Effector memory CD4-positive, alpha-beta T cell (primary cell): ENCODE results near the gene CFAP43.
A peak's percentile ranks its signal among the peaks of the same experiment; 100 is the strongest.

Experiments used
- DNase-seq, 3 donors: peaks; one replicate each; pipeline ENCODE4 v3.0.0-alpha.2; 2020
- H3K27ac ChIP-seq: 2 replicates; pipeline ENCODE4 v1.7.0; 2013; ENCODE audit warnings: mild to moderate bottlenecking, low read length, moderate library complexity; ENCODE audit not compliant: insufficient read depth, poor library complexity, severe bottlenecking
- H3K27me3 ChIP-seq: replicated peaks from 2 replicates; pipeline ENCODE4 v1.7.0; 2013; ENCODE audit warnings: mild to moderate bottlenecking, low read length; ENCODE audit not compliant: insufficient read depth, control insufficient read depth, poor library complexity, severe bottlenecking
- H3K36me3 ChIP-seq: 2 replicates; pipeline ENCODE4 v1.7.0; 2013; ENCODE audit warnings: mild to moderate bottlenecking, low read length, moderate library complexity; ENCODE audit not compliant: control insufficient read depth, insufficient read depth
- H3K4me1 ChIP-seq: 2 replicates; pipeline ENCODE4 v1.7.0; 2013; ENCODE audit warnings: low read length, mild to moderate bottlenecking; ENCODE audit not compliant: control insufficient read depth, insufficient read depth, poor library complexity, severe bottlenecking
- H3K4me3 ChIP-seq: 2 replicates; pipeline ENCODE4 v1.7.0; 2013; ENCODE audit warnings: low read length, low read depth, mild to moderate bottlenecking; ENCODE audit not compliant: insufficient read depth, poor library complexity, severe bottlenecking
- H3K9me3 ChIP-seq: 2 replicates; pipeline ENCODE4 v1.7.0; 2013; ENCODE audit warnings: mild to moderate bottlenecking, low read length, moderate library complexity; ENCODE audit not compliant: control insufficient read depth

The CFAP43 gene

DNA sequence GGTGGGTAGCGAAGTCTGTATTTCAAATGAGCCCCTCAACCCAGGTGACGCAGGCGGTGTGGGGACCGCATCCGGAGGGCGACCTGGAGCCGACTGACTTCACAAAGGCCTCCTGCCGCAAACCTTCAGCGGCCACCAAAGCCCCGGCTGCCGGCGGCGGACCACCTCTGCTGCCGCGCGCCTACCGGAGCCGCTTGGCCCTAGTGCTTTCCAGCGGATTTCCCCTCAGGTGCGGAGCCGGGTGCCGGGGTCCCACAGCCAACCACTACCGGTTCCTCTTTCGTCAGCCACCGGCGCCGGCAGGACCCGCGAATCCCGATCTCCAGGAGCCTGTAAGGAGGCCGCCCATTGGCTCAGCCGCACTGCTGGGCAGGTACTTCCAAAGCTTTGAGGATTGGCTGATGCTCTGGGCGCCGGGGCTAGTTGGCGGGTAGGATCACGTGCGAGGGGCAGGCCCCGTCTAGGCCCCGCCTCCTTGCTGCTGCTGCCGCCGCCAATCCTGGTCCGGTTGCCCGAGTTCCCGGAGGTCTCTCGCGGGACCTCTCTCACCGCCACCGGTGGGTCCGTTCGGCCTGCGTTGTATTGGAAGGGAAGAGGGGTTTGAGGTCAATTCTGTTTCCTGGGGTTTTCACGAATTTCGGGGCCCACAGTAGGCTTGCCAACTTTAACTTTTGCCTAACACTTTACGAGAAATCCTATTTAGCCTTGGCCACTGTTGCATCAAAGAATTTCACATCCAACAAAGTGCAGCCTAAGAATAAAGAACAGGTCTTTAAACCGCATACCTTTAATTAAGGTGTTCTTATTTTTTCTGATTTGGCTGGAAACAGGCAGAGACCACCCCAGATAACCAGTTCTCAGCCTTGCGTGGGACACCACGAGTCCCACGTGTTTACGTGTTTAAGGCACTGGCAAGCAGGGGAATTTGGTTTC lies 36.8 kb upstream of the CFAP43 start, which contains the start of gene GSTO2:
GSTO2 (plus strand) TSS at position 472 of the 933 bp plus-strand sequence. CDS start 5,732 bp downstream, outside the sequence.
- Histone ChIP-seq H3K36me3 (peaks cover 11% of the 10 kb centered on the region), H3K4me3 (peak within 1 kb of the TSS; percentile 58), H3K9me3 (no peaks in the 10 kb centered on the region), H3K4me1 (peaks cover 10% of the 10 kb centered on the region), H3K27me3 (no peaks in the 10 kb centered on the region), H3K27ac (peak within 1 kb of the TSS; percentile 94)
- DNase-seq: peak; percentile 97 to 99 (median 98)

GRCh38 chr10:104268405-104268712 lies 36.2 kb upstream of the CFAP43 start:
- Histone ChIP-seq H3K27ac (peak overlapping the region; percentile 94), H3K27me3 (no peaks in the 10 kb centered on the region), H3K36me3 (peaks cover 11% of the 10 kb centered on the region), H3K4me3 (peak overlapping the region; percentile 58), H3K9me3 (no peaks in the 10 kb centered on the region), H3K4me1 (peaks cover 10% of the 10 kb centered on the region)
- DNase-seq: no peak

DNA sequence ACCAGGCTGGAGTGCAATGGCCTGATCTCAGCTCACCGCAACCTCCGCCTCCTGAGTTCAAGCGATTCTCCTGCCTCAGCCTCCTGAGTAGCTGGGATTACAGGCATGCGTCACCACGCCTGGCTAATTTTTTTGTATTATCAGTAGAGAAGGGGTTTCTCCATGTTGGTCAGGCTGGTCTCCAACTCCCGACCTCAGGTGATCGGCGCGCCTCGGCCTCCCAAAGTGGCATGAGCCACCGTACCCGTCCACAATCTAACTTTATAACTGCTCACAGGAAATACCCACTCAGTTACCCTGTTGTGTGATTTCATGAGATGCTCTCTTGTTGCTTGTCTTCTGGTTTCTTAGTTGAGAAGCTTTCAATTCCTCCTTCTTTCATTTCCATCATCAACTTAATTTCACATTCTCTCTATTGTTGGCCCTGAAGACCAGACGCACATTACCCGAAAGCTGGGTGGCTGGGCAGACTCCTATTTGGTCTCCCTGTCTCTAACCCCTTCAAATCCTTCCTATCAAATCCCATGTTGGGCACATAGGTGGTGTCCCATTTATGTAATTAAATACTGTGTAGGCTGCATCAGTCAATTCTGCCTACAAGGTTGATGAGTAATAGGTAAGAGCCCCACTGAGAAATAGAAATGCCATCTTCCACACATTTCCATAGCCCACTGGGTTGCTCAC lies 35.7 kb upstream of the CFAP43 start:
- Histone ChIP-seq H3K36me3 (peaks cover 11% of the 10 kb centered on the region), H3K27ac (peak overlapping the region; percentile 94), H3K9me3 (no peaks in the 10 kb centered on the region), H3K4me3 (peak overlapping the region; percentile 58), H3K27me3 (no peaks in the 10 kb centered on the region), H3K4me1 (peaks cover 10% of the 10 kb centered on the region)
- DNase-seq: no peak

DNA sequence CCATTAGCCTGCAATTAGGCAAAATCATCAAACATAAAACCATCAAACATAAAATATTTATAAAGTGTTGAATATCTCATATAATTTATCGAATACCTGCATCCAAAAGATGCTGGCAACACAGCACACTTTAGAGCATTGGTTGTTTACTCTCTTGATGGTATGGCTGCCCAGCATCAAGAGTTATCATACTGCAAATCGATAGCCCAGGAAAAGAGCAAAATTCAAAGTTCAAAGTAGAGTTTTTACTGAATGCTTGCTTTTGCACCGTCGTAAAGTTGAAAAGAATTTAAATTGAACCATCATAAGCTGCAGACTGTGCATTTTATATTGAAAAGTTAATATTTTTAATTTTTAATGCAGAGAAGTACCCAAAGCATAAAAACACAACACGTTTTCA lies 32.6 kb upstream of the CFAP43 start:
- Histone ChIP-seq H3K9me3 (no peaks in the 10 kb centered on the region), H3K4me1 (peaks cover 23% of the 10 kb centered on the region), H3K4me3 (no peak overlapping the region), H3K27ac (no peak overlapping the region), H3K27me3 (no peaks in the 10 kb centered on the region), H3K36me3 (peaks cover 30% of the 10 kb centered on the region)
- DNase-seq: no peak

DNA sequence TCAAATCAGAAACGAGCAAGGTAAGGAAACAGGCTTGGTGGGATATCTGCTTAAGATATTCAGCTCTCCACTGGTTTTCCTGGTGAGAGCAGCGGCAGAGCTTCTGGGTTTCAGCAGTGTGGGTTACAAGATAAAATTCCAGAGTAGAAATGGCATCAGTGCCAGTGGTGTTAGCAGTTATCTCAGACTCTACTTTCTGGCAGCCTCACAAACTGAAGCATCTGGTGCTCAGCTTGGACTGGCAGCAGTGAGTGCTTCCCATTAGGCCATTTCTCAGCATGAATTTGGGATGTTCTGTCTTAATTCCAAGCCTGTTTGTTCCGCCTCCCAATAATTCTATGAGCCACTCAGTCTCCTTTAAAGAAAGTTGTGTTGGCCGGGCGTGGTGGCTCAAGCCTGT lies 29.9 kb upstream of the CFAP43 start:
- H3K9me3 ChIP-seq: no peaks in the 10 kb centered on the region
- H3K27me3 ChIP-seq: no peaks in the 10 kb centered on the region
- H3K4me1 ChIP-seq: peaks cover 13% of the 10 kb centered on the region
- H3K36me3 ChIP-seq: peaks cover 44% of the 10 kb centered on the region
- DNase-seq: no peak
- H3K27ac ChIP-seq: peak overlapping the region; percentile 42
- H3K4me3 ChIP-seq: no peak overlapping the region

GRCh38 chr10:104260775-104261115 lies 28.6 kb upstream of the CFAP43 start:
- Histone ChIP-seq H3K27me3 (no peaks in the 10 kb centered on the region), H3K27ac (no peak overlapping the region), H3K4me3 (no peak overlapping the region), H3K9me3 (no peaks in the 10 kb centered on the region), H3K36me3 (peaks cover 38% of the 10 kb centered on the region), H3K4me1 (peaks cover 20% of the 10 kb centered on the region)
- DNase-seq: no peak

- Histone ChIP-seq H3K36me3 (peaks cover 38% of the 10 kb centered on the region), H3K27ac (peak overlapping the region; percentile 25), H3K4me1 (peaks cover 21% of the 10 kb centered on the region), H3K9me3 (no peaks in the 10 kb centered on the region), H3K27me3 (no peaks in the 10 kb centered on the region), H3K4me3 (no peak overlapping the region)
- no peak for DNase-seq
Observed at GRCh38 chr10:104259999-104260774, 28.0 kb upstream of the CFAP43 start.

GRCh38 chr10:104259456-104259855 lies 27.3 kb upstream of the CFAP43 start:
- no peak for DNase-seq
- peaks cover 38% of the 10 kb centered on the region for H3K36me3 ChIP-seq
- no peaks in the 10 kb centered on the region for H3K9me3 ChIP-seq
- H3K27ac ChIP-seq: peak overlapping the region; percentile 29
- H3K4me1 ChIP-seq: peaks cover 21% of the 10 kb centered on the region
- H3K4me3 ChIP-seq: no peak overlapping the region
- no peaks in the 10 kb centered on the region for H3K27me3 ChIP-seq

DNA sequence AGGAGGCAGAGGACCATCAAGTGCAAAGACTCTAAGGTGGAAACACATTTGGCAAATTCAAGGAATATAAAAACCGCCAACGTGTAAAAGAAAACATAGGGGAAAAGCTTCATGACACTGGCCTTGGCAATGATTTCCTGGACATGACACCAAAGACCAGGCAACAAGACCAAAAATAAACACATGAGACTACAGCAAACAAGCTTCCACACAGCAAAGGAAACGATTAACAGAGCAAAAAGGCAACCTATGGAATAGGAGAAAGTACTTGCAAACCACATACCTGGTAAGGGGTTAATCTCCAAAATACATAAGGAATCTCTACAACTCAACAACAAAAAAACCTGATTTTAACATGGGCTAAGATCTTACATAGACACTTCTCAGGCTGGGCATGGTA lies 26.0 kb upstream of the CFAP43 start:
- Histone ChIP-seq H3K9me3 (no peaks in the 10 kb centered on the region), H3K27ac (no peak overlapping the region), H3K27me3 (no peaks in the 10 kb centered on the region), H3K36me3 (peaks cover 33% of the 10 kb centered on the region), H3K4me1 (peaks cover 21% of the 10 kb centered on the region), H3K4me3 (no peak overlapping the region)
- DNase-seq: no peak
